ENCODE measurements around the gene CAVIN1. TPM values are rescaled to one million over a fixed set of nuclear protein-coding genes. Genes with fewer than 3 reads are reported as not detected.
A peak's percentile ranks its signal among the peaks of the same experiment; 100 is the strongest.

The CAVIN1 gene
- total and polyA plus RNA-seq, 7 donors: 11.8 to 519 (median 231) TPM

DNA sequence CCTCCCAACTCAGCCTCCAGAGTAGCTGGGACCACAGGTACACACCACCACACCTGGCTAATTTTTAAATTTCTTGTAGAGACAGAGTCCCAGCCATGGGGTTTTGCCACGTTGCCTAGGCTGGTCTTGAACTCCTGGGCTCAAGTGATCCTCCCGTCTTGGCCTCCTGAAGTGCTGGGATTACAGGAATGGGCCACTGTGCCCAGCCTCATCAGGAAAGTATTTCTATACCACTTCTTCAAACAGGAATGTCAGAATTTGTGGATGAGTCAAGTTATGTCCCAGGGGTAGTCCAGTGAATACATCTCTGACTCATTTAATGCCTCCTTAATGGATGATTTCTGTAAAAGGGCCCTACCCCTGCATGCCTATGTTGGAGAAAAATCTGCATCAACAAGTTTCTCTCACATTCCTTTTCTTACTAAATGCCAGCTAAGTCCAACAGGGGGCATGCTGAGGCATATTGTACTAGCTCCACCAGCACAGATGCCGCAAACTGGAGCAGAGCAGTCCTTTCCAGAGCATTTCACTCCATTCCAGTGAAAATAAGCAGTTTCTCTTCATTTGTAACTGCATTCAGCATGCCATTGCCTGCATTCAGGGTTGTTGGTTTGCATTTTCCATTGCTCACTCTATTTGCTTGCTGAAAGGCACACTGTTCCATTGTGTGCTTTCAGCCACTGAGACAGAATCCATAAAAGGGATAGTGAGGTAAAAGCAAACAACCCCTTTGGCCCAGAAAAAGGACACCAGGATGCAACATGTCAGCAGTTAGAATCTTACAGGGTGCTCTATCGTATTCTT lies 5.3 kb upstream of the CAVIN1 start:
- H3K9me3 ChIP-seq: no peaks in the 10 kb centered on the region
- TF ChIP-seq, protein P1, sequence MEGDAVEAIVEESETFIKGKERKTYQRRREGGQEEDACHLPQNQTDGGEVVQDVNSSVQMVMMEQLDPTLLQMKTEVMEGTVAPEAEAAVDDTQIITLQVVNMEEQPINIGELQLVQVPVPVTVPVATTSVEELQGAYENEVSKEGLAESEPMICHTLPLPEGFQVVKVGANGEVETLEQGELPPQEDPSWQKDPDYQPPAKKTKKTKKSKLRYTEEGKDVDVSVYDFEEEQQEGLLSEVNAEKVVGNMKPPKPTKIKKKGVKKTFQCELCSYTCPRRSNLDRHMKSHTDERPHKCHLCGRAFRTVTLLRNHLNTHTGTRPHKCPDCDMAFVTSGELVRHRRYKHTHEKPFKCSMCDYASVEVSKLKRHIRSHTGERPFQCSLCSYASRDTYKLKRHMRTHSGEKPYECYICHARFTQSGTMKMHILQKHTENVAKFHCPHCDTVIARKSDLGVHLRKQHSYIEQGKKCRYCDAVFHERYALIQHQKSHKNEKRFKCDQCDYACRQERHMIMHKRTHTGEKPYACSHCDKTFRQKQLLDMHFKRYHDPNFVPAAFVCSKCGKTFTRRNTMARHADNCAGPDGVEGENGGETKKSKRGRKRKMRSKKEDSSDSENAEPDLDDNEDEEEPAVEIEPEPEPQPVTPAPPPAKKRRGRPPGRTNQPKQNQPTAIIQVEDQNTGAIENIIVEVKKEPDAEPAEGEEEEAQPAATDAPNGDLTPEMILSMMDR (IDR thresholded peaks at IDR 0.05): peak; percentile 38 to 69 (median 62)
- no peak for TF ChIP-seq POLR2AphosphoS5 (IDR thresholded peaks at IDR 0.05)
- peak overlapping the region; percentile 45 to 76 (median 60) for H3K27ac ChIP-seq
- intact Hi-C loops (cut with DNase I): no loop called here
- no peak overlapping the region for H3K4me3 ChIP-seq
- peak; percentile 32 for DNase-seq
- no peaks in the 10 kb centered on the region for H3K36me3 ChIP-seq
- H3K4me1 ChIP-seq: peaks cover 0 to 23% (median 18%) of the 10 kb centered on the region in 4 donors
- WGBS, 2 donors: 22 to 53% methylated on average over 4 of the region's 4 CpGs
- H3K27me3 ChIP-seq: no peaks in the 10 kb centered on the region

DNA sequence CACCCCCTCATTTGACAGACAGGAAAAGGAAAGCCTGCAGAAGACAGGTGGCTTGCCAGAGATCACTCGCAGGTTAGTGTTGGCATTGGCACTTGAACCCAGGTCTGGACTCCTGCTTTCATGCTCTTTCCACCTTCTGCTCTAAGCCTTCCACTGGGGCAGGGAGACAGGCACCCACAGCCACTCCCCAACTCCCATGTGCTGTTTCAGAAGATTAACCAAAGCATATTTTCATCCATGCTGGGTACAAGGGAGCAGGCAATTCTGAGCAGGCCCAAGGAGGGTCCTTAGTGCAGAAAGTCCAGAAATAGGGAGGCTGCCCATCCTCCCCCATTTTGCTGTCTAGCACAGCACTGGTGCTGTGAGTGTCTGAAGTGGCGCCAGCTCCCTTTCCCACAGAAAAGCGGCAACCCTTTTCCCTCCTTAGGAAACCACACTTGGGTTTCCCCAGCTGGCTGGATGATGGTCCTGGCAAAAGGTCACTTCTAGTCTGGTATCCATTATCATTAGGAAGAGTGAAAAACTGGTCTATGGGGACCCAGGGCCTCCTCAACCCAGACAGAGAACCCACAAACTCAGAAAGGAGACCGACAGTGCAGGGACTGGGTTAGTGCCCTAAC lies 2.0 kb upstream of the CAVIN1 start:
- H3K27me3 ChIP-seq: no peaks in the 10 kb centered on the region
- no peaks in the 10 kb centered on the region for H3K9me3 ChIP-seq
- DNase-seq: peak; percentile 44
- intact Hi-C loops (cut with DNase I): no loop called here
- H3K36me3 ChIP-seq: no peaks in the 10 kb centered on the region
- no peak for TF ChIP-seq POLR2A (IDR thresholded peaks at IDR 0.05)
- TF ChIP-seq, protein P1 (IDR thresholded peaks at IDR 0.05): no peak
- no peak for TF ChIP-seq EP300 (IDR thresholded peaks at IDR 0.05)
- TF ChIP-seq POLR2AphosphoS5 (IDR thresholded peaks at IDR 0.05): no peak
- no peak overlapping the region for H3K4me3 ChIP-seq
- WGBS, 2 donors: 86 to 87% methylated on average over 4 of the region's 4 CpGs
- H3K27ac ChIP-seq: peak overlapping the region; percentile 54 to 100 (median 98)
- peaks cover 0 to 37% (median 30%) of the 10 kb centered on the region in 4 donors for H3K4me1 ChIP-seq

DNA sequence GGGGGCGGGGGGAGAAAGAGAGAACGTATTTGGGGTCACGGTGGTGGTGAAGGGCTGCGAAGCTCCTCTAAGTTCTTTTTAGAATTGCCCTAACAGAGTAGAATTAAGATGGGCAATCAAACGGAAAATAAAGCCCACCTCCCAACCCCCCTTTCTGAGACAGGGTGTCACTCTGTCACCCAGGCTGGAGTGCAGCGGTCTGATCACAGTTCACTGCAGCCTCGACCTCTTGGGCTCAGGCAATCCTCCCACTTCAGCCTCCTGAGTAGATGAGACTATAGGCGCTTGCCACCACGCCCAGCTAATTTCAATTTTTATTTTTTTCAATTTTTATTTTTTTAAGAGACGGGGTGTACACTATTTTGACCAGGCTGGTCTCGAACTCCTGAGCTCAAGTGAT lies 710 bp upstream of the CAVIN1 start:
- peak; percentile 64 for DNase-seq
- no peaks in the 10 kb centered on the region for H3K27me3 ChIP-seq
- intact Hi-C loops (cut with DNase I): loop anchor here (2.0 kb wide), 1 partner anchor 33 kb away; no protein-coding TSS in a partner anchor
- peak overlapping the region in 3 of 4 donors; percentile 72 to 98 (median 94) for H3K4me3 ChIP-seq
- peaks cover 0 to 47% (median 42%) of the 10 kb centered on the region in 4 donors for H3K4me1 ChIP-seq
- TF ChIP-seq EP300 (IDR thresholded peaks at IDR 0.05) (no peak), POLR2A (IDR thresholded peaks at IDR 0.05) (no peak), POLR2AphosphoS5 (IDR thresholded peaks at IDR 0.05) (no peak)
- TF ChIP-seq, protein P1 (IDR thresholded peaks at IDR 0.05): no peak
- H3K27ac ChIP-seq: peak overlapping the region; percentile 98 to 100 (median 98)
- H3K36me3 ChIP-seq: no peaks in the 10 kb centered on the region
- 66 to 70% methylated on average over 11 of the region's 11 CpGs for WGBS, 2 donors
- no peaks in the 10 kb centered on the region for H3K9me3 ChIP-seq

DNA sequence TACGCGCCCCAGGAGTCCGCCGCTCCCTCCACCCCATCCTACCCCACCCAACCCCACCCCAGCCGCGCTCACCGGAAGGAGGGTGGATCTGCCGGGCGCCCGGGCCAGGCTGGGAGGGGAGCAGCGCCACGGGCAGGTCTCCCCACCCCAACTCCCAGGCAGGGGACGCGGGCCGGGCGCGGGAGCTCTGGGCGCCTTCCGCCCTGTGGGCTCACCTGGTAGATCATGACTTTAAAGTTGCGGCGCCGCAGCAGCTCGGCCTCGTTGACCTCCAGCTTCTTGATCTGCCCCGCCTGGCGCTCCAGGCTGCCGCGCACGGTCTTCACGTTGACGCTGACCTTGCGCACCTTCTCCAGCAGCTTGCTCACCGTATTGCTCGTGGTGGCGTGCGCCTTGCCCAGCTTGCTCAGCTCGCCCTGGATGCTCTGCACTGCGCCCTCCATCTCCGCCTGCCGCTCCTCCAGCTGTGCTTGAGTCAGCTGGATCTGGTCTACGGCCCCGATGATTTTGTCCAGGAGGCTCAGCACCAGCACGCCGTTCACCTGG lies 571 bp downstream of the CAVIN1 start:
- whole genome bisulfite sequencing, 2 donors: 1% methylated on average over 44 of the region's 44 CpGs
- H3K27me3 ChIP-seq: no peaks in the 10 kb centered on the region
- intact Hi-C loops (cut with DNase I): loop anchor here (2.0 kb wide), 1 partner anchor 34 kb away; no protein-coding TSS in a partner anchor
- H3K27ac ChIP-seq: peak overlapping the region; percentile 98 to 100 (median 98)
- TF ChIP-seq EP300 (IDR thresholded peaks at IDR 0.05): no peak
- no peak for TF ChIP-seq POLR2A (IDR thresholded peaks at IDR 0.05)
- TF ChIP-seq, protein P1 (IDR thresholded peaks at IDR 0.05): no peak
- no peak for TF ChIP-seq POLR2AphosphoS5 (IDR thresholded peaks at IDR 0.05)
- peak; percentile 77 for DNase-seq
- H3K36me3 ChIP-seq: no peaks in the 10 kb centered on the region
- H3K4me1 ChIP-seq: peaks cover 0 to 50% (median 45%) of the 10 kb centered on the region in 4 donors
- H3K9me3 ChIP-seq: no peaks in the 10 kb centered on the region
- H3K4me3 ChIP-seq: peak overlapping the region; percentile 72 to 98 (median 93)

Data from sigmoid colon (tissue), 7 donors.